ENCODE results near the gene FBXO2. TPM values are rescaled to one million over a fixed set of nuclear protein-coding genes. Genes with fewer than 3 reads are reported as not detected.
A peak's percentile ranks its signal among the peaks of the same experiment; 100 is the strongest.

FBXO2 gene
- total RNA-seq, 1 experiment from 2014 or later = 3.6 TPM

GRCh38 chr1:11659748-11660147 is 5.5 kb upstream of the FBXO2 start:
- DNase-seq (ENCODE audit: low read depth) = no peak
- in situ Hi-C loops (cut with HindIII; ENCODE audit: low pct_unique_long_range_greater_than_20kb, low sequenced_read_pairs) = no loop called here

- no peak for DNase-seq (ENCODE audit: low read depth)
- in situ Hi-C loops (cut with HindIII; ENCODE audit: low pct_unique_long_range_greater_than_20kb, low sequenced_read_pairs) = no loop called here
These were observed 4.3 kb upstream of the FBXO2 start for GRCh38 chr1:11658542-11658941.

DNA sequence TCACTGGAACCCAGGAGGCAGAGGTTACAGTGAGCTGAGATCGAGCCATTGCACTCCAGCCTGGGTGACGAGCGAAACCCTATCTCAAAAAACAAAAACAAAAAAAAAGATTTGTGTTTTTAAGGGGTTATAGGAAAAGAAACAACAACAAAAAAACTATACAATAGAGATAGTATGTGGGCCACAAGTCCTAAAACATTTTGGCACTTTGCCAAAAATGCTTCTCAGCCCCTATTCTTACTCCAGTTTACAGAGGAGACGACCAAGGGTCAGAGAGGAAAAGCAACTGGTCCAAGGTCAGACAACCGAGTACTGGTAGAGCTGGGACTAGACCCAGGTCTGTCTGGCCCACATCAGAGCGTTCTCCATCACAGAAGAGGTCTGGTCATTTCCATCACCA is 3.4 kb upstream of the FBXO2 start:
- no peak for DNase-seq (ENCODE audit: low read depth)
- in situ Hi-C loops (cut with HindIII; ENCODE audit: low pct_unique_long_range_greater_than_20kb, low sequenced_read_pairs) = no loop called here

GRCh38 chr1:11654939-11655808 is 945 bp upstream of the FBXO2 start:
- in situ Hi-C loops (cut with HindIII; ENCODE audit: low pct_unique_long_range_greater_than_20kb, low sequenced_read_pairs) = no loop called here

DNA sequence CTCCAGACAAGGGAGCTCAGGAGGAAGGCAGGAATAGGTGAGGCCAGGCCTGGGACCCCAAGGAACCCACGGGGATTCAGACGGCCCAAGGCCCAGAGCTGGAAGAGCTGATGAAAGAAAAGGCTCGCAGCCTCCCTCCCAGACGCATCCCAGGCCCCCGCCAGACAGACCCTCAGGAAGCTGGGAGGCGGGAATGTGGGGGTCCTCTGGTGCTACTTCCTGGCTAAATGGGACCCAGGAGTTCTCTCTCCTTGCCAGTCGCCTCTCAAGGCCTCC is 430 bp downstream of the FBXO2 start:
- no peak for DNase-seq (ENCODE audit: low read depth)
- in situ Hi-C loops (cut with HindIII; ENCODE audit: low pct_unique_long_range_greater_than_20kb, low sequenced_read_pairs) = no loop called here

More at GRCh38 chr1:11654939-11655808, 945 bp upstream of the FBXO2 start:
- DNase-seq (ENCODE audit: low read depth) = no peak

DNA sequence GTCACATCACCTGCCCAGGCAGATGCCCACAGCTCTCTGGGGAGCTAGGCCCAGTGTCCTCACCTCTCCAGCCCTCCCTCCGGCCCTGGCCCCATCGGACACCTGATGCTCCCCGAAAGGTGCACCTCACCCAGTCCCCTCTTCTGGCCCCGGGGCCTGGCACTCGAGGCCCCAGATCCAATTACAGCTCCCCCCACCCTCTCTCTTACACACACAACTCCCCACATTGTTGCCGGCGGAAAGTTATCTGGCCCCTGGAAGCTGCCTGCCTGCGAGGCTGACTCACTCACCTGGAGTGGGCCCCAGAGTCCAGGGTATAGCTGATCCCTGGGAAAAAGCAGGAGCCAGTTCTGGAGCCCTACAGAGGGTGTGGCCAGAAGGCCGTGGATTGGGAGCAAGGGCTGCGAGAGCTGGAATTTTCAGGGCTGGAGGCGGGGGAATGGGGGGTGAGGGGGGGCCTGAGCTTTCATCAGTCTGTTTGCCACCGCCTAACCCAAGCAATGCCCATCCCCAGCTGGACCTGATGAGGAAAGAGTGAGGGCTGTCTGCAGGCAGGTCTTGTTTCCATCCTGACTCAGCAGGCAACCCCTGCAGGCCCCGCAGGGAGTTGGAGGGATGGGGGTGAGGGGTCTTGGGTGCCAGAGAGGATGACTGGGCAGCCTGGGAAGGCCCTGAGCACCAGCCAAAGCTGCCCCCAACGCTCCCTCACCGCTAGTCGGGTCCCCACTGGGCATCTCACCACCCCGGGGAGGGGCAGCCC is 948 bp downstream of the FBXO2 start:
- DNase-seq (ENCODE audit: low read depth) = no peak
- in situ Hi-C loops (cut with HindIII; ENCODE audit: low pct_unique_long_range_greater_than_20kb, low sequenced_read_pairs) = no loop called here

DNA sequence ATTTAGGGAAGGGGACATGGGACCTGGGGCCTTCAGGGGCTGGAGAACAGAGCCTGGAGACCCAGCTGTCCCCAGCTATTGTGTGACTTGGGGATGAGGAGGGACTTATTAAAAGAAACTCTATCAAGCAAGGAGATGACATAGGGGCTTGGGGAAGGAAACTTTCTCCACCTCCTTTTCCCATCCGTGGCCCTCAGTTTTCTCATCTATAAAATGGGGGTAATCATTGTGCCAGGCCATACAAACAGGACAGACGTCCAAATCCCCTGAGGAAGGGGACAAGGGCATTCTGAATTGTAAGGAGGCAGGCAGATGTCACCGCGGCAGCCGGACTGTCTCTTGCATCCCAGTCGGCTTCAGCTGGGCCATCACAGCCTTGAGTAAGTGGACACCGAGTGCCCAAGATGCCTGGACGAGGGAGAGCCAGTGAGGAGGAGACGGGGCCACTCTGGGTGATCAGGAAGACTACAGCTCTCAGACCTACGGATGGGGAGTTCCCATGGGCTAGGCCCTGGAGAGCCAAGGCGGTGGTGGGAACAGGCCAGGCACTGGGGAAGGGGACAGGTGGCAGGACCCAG is 1.9 kb downstream of the FBXO2 start:
- in situ Hi-C loops (cut with HindIII; ENCODE audit: low pct_unique_long_range_greater_than_20kb, low sequenced_read_pairs) = no loop called here

DNA sequence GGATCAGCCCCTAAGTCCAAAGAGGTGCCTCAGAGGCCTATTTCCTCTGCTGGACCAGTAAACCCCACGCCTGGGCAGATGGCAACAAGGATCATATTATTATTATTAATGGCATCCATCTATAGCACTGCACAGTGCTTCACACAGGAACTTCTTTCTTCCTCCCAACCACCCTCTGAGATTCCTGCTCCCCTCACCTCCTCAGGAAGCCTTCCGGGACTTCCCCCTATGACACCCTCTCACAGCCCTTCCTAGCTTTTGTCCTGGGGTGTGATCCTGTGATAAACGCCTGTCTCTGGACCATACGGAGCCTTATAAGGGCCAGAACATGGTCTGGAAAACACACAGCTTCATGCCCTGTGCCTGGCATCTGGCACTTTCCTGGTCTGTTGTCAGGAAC is 3.2 kb downstream of the FBXO2 start:
- in situ Hi-C loops (cut with HindIII; ENCODE audit: low pct_unique_long_range_greater_than_20kb, low sequenced_read_pairs) = no loop called here
- DNase-seq (ENCODE audit: low read depth) = no peak

More for the DNA sequence above, 1.9 kb downstream of the FBXO2 start:
- no peak for DNase-seq (ENCODE audit: low read depth)

DNA sequence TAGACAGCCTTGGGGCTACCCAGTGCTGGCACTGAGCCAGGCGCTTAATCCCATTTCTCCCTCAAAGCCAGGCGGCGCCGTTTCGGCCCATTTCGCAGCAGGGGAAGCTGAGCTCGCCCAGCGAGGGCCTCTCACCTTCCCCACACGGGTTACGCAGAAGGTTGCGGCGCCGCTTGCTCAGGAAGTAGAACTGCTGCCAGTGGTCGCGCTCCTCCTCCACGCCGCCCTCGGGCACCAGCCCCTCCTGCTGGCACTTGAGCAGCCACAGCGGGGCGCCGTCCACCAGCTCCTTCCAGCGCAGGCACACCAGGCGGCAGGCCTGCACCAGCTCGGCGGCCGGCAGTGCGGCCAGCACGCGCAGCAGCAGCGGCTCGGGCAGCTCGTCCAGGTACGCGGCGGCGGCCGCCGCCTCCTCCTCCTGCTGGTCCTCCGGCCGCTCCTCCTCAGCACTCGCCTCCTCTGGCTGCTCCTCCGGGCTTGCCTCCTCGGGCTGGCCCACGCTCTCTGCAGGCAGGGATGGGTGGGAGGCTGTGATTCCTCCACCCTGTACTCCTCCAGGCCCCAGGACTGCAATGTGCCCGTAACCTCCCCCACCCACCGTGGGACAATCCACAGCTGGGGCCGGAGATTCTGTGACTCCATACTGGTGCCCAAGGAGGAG is 3.8 kb downstream of the FBXO2 start:
- in situ Hi-C loops (cut with HindIII; ENCODE audit: low pct_unique_long_range_greater_than_20kb, low sequenced_read_pairs) = no loop called here
- peak; percentile 36 for DNase-seq (ENCODE audit: low read depth)

GRCh38 chr1:11649624-11650330 is 4.5 kb downstream of the FBXO2 start:
- in situ Hi-C loops (cut with HindIII; ENCODE audit: low pct_unique_long_range_greater_than_20kb, low sequenced_read_pairs) = no loop called here
- DNase-seq (ENCODE audit: low read depth) = no peak

DNA sequence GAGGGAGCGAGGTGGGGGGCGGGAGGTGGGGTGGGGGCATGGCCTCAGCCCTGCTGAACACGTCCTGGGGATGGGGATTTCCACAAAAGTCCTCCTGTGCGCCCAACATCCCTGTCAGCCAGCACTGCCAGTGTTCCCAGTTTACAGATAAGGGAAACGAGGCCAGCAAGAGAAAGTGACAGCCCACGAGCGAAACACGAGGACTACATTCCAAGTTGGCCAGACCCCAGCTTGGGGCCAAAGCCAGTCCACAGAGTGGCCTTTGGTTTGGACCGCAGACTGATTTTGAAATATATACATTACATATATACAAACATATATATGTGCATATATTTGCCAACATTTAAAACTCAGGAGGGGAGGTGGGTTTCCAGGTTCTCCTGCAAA is 5.0 kb downstream of the FBXO2 start:
- DNase-seq (ENCODE audit: low read depth) = no peak
- in situ Hi-C loops (cut with HindIII; ENCODE audit: low pct_unique_long_range_greater_than_20kb, low sequenced_read_pairs) = no loop called here

- in situ Hi-C loops (cut with HindIII; ENCODE audit: low pct_unique_long_range_greater_than_20kb, low sequenced_read_pairs) = no loop called here
- DNase-seq (ENCODE audit: low read depth) = no peak
These were observed 5.5 kb downstream of the FBXO2 start for GRCh38 chr1:11648732-11649158.

- in situ Hi-C loops (cut with HindIII; ENCODE audit: low pct_unique_long_range_greater_than_20kb, low sequenced_read_pairs) = no loop called here
These were observed 6.2 kb downstream of the FBXO2 start for GRCh38 chr1:11648039-11648438.

GRCh38 chr1:11647333-11647732 is 6.9 kb downstream of the FBXO2 start:
- DNase-seq (ENCODE audit: low read depth) = no peak
- in situ Hi-C loops (cut with HindIII; ENCODE audit: low pct_unique_long_range_greater_than_20kb, low sequenced_read_pairs) = no loop called here

More at GRCh38 chr1:11648039-11648438, 6.2 kb downstream of the FBXO2 start:
- DNase-seq (ENCODE audit: low read depth) = no peak

- DNase-seq (ENCODE audit: low read depth) = no peak
- in situ Hi-C loops (cut with HindIII; ENCODE audit: low pct_unique_long_range_greater_than_20kb, low sequenced_read_pairs) = no loop called here
These were observed 7.9 kb downstream of the FBXO2 start for GRCh38 chr1:11646317-11646716.

DNA sequence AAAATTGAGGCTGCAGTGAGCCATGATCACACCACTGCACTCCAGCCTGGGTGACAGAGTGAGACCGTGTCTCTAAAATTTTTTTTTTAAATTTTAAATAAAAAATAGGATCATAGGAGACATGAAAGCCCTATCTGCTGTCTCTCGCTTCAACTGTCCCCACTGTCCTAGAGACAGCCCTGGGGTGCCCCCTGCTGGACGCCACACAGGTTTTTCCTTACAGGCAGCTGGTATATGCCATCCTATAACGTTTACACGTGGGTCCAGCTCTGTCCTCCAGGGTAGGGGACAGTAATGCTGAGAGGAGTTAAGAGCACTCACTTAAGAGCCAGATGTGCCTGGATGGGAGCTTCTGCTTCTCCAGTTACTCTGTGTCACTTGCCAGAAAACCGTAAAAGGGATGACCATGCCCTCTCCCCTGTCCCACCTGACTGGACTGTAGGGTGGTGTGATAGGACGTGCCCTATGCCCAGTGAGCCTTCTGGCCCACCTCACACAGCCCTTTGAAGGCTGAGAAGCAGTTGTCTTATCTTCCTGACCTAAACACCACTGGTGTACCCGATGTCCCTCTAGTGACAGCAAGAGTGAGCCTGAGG is 8.5 kb downstream of the FBXO2 start:
- DNase-seq (ENCODE audit: low read depth) = peak; percentile 31

DNA sequence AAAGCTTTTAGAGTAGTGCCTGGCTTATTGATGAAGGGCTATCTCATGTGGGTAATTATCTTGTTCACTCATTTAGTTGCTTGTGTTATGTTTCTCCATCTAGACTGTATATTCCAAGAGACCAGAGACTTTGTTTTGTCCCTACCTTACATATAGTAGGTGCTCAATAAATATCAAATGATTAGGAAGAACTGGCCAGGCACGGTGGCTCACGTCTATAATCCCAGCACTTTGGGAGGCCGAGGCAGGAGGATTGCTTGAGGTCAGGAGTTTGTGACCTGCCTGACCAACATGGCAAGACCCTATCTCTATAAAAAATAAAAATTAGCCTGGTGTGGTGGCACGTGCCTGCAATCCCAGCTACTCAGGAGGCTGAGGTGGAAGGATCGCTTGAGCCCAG is 9.0 kb downstream of the FBXO2 start:
- DNase-seq (ENCODE audit: low read depth) = no peak
- in situ Hi-C loops (cut with HindIII; ENCODE audit: low pct_unique_long_range_greater_than_20kb, low sequenced_read_pairs) = no loop called here

More for the DNA sequence above, 8.5 kb downstream of the FBXO2 start:
- in situ Hi-C loops (cut with HindIII; ENCODE audit: low pct_unique_long_range_greater_than_20kb, low sequenced_read_pairs) = no loop called here

DNA sequence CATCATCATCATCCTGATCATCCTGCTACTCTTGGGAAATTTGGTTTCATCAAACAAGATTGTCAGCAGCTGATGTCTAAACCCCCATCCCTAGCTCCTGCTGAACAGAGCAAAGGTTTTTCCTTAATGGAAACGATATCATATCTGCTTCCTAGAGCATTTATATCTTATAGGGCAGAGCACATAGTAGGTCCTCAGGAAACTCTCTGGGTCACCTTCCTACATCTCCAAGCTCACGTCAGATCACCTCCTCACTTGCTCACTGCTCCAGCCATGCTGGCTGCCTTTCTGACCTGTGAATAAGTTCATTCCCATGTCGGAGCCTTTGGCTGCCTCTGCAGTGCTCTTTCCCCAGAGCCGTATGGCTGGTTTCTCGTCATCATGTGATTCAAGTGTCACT is 10.4 kb downstream of the FBXO2 start:
- no peak for DNase-seq (ENCODE audit: low read depth)
- in situ Hi-C loops (cut with HindIII; ENCODE audit: low pct_unique_long_range_greater_than_20kb, low sequenced_read_pairs) = no loop called here

Measured in Caki2 (cell line).